OCI-LY7 (cell line): ENCODE data around the gene EFNA2. TPM values are rescaled to one million over a fixed set of nuclear protein-coding genes. Genes with fewer than 3 reads are reported as not detected.

ENCODE experiments used
- BruUV-seq: library from RNA; stranded (reverse); fragments of 400-500 nt; replicated peaks from 2 replicates; lab custom pipeline; 2021; lab: Mats Ljungman, UMichigan
- CTCF ChIA-PET: fragments of 300-600 bp; sonication (Branson Sonifier 250); formaldehyde crosslinking; loops from one replicate; lab custom pipeline; 2022; ENCODE audit warnings: antibody characterized with exemption; ENCODE audit not compliant: unreplicated experiment; lab: Charles Lee
- POLR2A ChIA-PET: fragments of 300-600 bp; sonication (Branson Sonifier 250); formaldehyde crosslinking; loops from one replicate; lab custom pipeline; 2022; ENCODE audit warnings: antibody characterized with exemption; lab: Charles Lee
- DNase-seq: peaks from one replicate; pipeline ENCODE4 v3.0.0-alpha.2; 2015; ENCODE audit warnings: low spot score
- H2AFZ ChIP-seq: fragments of 200-600 bp; sonication (generic), shearing (Covaris generic); 2 replicates; pipeline ENCODE4 v1.6.1; 2014; ENCODE audit warnings: mild to moderate bottlenecking, antibody characterized with exemption, low read length, moderate library complexity
- H3K27ac ChIP-seq: fragments of 200-600 bp; sonication (generic); 2 replicates; pipeline ENCODE4 v1.5.1; 2014; ENCODE audit warnings: mixed run types, low read depth, mild to moderate bottlenecking, moderate library complexity, low read length, inconsistent platforms; ENCODE audit not compliant: poor library complexity, severe bottlenecking
- H3K36me3 ChIP-seq: fragments of 200-600 bp; sonication (generic); 2 replicates; pipeline ENCODE4 v1.6.1; 2014; ENCODE audit warnings: mild to moderate bottlenecking, antibody characterized with exemption, low read length, moderate library complexity, mixed read lengths; ENCODE audit not compliant: insufficient read depth
- H3K4me1 ChIP-seq: fragments of 200-600 bp; sonication (generic); 2 replicates; pipeline ENCODE4 v1.5.1; 2014; ENCODE audit warnings: mild to moderate bottlenecking, low read length; ENCODE audit not compliant: insufficient read depth, poor library complexity, severe bottlenecking
- H3K4me2 ChIP-seq: fragments of 200-600 bp; sonication (generic); 2 replicates; pipeline ENCODE4 v1.6.1; 2014; ENCODE audit warnings: mild to moderate bottlenecking, low read length
- H3K4me3 ChIP-seq: fragments of 200-600 bp; sonication (generic); 2 replicates; pipeline ENCODE4 v1.5.1; 2014; ENCODE audit warnings: mild to moderate bottlenecking, low read depth, low read length; ENCODE audit not compliant: poor library complexity, severe bottlenecking
- H3K79me2 ChIP-seq: fragments of 200-600 bp; sonication (generic); 2 replicates; pipeline ENCODE4 v1.6.1; 2016; ENCODE audit warnings: low read depth, mild to moderate bottlenecking, low read length, moderate library complexity, mixed read lengths; ENCODE audit not compliant: insufficient read depth
- H3K9me2 ChIP-seq: fragments of 200-600 bp; sonication (generic); 2 replicates; pipeline ENCODE4 v1.6.1; 2016; ENCODE audit warnings: mild to moderate bottlenecking, low read length, mixed read lengths; ENCODE audit not compliant: insufficient read depth
- H3K9me3 ChIP-seq: fragments of 200-600 bp; sonication (generic); 2 replicates; pipeline ENCODE4 v1.6.1; 2014; ENCODE audit warnings: mild to moderate bottlenecking, mixed run types, low read length, mixed read lengths
- H4K20me1 ChIP-seq: fragments of 200-600 bp; sonication (generic); 2 replicates; pipeline ENCODE4 v1.6.1; 2014; ENCODE audit warnings: mild to moderate bottlenecking, antibody characterized with exemption, low read length, moderate library complexity, mixed read lengths; ENCODE audit not compliant: insufficient read depth
- EZH2phosphoT487 ChIP-seq: fragments of 200-600 bp; sonication (generic); IDR thresholded peaks from 2 replicates; pipeline ENCODE4 v1.6.1; 2018; ENCODE audit warnings: low read depth, borderline replicate concordance, mild to moderate bottlenecking, mixed run types, antibody characterized with exemption, low read length, moderate library complexity, mixed read lengths
- intact Hi-C: fragments of 100-400 bp; cut with micrococcal nuclease; formaldehyde crosslinking; loops from one replicate; pipeline ENCODE4 v1.10.0; 2022; ENCODE audit not compliant: unreplicated experiment
- total RNA-seq, 2 experiments: library from RNA; depleted of rRNA in 1 of 2; stranded (reverse); fragments of >200 nt in 1 of 2; shearing (Covaris generic) in 1 of 2; gene quantifications; 2 replicates each; pipeline ENCODE4 v1.2.3, GENCODE V29; 2014 to 2022
- TF ChIP-seq, protein P1 (sequence below): fragments of 200-600 bp; sonication (generic); conservative IDR thresholded peaks from 2 replicates; pipeline ENCODE4 v1.5.1; 2014; ENCODE audit warnings: mild to moderate bottlenecking, antibody characterized with exemption, low read length, moderate library complexity, mixed read lengths

EFNA2 gene
- total RNA-seq, 2 experiments from 2014 or later: not detected

DNA sequence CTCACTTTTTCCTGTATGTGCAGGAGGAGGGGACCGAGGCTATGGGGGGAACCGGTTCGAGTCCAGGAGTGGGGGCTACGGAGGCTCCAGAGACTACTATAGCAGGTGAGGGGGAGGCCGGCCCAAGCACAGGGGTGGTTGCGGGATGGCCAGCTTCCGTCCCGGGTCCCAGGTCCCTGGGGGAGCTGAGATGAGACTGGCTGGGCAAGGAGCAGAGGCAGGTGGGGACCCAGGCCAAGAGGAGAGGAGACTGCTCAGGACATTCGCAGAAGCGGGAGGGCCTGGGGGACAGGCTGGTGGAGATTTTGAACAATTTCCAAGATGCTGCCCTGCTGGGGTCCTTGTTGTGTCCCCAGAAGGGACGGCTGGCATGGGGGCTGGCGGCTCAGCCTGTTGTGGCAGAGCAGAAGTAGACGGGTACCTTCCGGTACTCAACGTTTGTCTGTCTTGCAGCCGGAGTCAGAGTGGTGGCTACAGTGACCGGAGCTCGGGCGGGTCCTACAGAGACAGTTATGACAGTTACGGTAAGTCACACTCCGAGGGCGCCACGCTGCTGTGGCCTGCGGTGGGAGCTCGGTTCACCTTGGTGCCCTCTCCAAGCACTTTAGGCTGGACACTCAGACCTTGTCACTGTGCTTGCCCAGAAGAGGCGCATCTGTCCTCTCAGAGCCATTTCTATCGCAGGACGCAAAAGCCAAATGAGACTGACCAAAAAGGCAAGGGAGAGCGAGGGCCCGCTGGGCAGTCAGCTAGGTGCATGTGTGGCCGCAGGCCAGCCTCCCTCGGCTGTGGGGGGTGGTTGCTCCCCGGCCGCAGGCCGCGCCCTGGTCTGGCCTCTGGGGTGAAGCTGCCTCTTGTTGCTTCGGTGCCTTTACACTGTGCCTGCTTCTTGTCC lies 13.9 kb upstream of the EFNA2 start:
- BruUV-seq: no TSS peak
- ChIA-PET POLR2A (no interaction called here), CTCF (no interaction called here)
- H3K27ac ChIP-seq: peak overlapping the region; percentile 69
- no peak for DNase-seq
- H3K4me2 ChIP-seq: peak overlapping the region; percentile 100
- intact Hi-C loops: no loop called here
- no peaks in the 10 kb centered on the region for H3K9me2 ChIP-seq
- no peaks in the 10 kb centered on the region for H3K9me3 ChIP-seq
- peaks cover 71% of the 10 kb centered on the region for H3K4me1 ChIP-seq
- peaks cover 63% of the 10 kb centered on the region for H3K36me3 ChIP-seq
- TF ChIP-seq EZH2phosphoT487: no peak
- TF ChIP-seq, protein P1, sequence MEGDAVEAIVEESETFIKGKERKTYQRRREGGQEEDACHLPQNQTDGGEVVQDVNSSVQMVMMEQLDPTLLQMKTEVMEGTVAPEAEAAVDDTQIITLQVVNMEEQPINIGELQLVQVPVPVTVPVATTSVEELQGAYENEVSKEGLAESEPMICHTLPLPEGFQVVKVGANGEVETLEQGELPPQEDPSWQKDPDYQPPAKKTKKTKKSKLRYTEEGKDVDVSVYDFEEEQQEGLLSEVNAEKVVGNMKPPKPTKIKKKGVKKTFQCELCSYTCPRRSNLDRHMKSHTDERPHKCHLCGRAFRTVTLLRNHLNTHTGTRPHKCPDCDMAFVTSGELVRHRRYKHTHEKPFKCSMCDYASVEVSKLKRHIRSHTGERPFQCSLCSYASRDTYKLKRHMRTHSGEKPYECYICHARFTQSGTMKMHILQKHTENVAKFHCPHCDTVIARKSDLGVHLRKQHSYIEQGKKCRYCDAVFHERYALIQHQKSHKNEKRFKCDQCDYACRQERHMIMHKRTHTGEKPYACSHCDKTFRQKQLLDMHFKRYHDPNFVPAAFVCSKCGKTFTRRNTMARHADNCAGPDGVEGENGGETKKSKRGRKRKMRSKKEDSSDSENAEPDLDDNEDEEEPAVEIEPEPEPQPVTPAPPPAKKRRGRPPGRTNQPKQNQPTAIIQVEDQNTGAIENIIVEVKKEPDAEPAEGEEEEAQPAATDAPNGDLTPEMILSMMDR: no peak
- H3K4me3 ChIP-seq: peak overlapping the region; percentile 82
- peaks cover 54% of the 10 kb centered on the region for H3K79me2 ChIP-seq
- peaks cover 3% of the 10 kb centered on the region; the same call in 1 of the 2 replicates for H4K20me1 ChIP-seq
- H2AFZ ChIP-seq: no peak overlapping the region

DNA sequence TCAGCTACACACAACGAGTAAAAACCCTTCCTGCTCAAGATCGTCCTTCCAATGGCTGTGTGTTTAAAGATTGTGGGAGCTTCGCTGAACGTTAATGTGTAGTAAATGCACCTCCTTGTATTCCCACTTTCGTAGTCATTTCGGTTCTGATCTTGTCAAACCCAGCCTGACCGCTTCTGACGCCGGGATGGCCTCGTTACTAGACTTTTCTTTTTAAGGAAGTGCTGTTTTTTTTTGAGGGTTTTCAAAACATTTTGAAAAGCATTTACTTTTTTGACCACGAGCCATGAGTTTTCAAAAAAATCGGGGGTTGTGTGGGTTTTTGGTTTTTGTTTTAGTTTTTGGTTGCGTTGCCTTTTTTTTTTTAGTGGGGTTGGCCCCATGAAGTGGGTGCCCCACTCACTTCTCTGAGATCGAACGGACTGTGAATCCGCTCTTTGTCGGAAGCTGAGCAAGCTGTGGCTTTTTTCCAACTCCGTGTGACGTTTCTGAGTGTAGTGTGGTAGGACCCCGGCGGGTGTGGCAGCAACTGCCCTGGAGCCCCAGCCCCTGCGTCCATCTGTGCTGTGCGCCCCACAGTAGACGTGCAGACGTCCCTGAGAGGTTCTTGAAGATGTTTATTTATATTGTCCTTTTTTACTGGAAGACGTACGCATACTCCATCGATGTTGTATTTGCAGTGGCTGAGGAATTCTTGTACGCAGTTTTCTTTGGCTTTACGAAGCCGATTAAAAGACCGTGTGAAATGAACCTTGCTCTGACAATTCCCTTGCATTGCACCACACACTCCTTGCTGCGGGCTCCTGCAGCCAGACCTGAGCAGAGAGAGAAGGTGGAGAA lies 13.0 kb upstream of the EFNA2 start:
- Histone ChIP-seq H3K9me2 (no peaks in the 10 kb centered on the region), H4K20me1 (peaks cover 3% of the 10 kb centered on the region; the same call in 1 of the 2 replicates), H3K4me3 (peak overlapping the region; percentile 82), H3K36me3 (peaks cover 72% of the 10 kb centered on the region), H3K79me2 (peaks cover 62% of the 10 kb centered on the region), H3K4me1 (peaks cover 69% of the 10 kb centered on the region), H2AFZ (no peak overlapping the region), H3K9me3 (no peaks in the 10 kb centered on the region), H3K27ac (peak overlapping the region; percentile 92), H3K4me2 (peak overlapping the region; percentile 100)
- intact Hi-C loops: no loop called here
- DNase-seq: no peak
- TF ChIP-seq EZH2phosphoT487: no peak
- TF ChIP-seq, protein P1: no peak
- CTCF ChIA-PET: no interaction called here
- BruUV-seq: TSS peak; percentile 76
- POLR2A ChIA-PET: interaction anchor here (1.0 kb wide), 1 partner anchor 77 kb away, joined by 3 read pairs; no protein-coding TSS in a partner anchor
